Measurements from ENCODE around the gene UBALD2. TPM values are rescaled to one million over a fixed set of nuclear protein-coding genes. Genes with fewer than 3 reads are reported as not detected.
A peak's percentile ranks its signal among the peaks of the same experiment; 100 is the strongest.

UBALD2 gene
- total RNA-seq, 2 donors from 2014 or later, result 77.1 to 90.1 TPM

DNA sequence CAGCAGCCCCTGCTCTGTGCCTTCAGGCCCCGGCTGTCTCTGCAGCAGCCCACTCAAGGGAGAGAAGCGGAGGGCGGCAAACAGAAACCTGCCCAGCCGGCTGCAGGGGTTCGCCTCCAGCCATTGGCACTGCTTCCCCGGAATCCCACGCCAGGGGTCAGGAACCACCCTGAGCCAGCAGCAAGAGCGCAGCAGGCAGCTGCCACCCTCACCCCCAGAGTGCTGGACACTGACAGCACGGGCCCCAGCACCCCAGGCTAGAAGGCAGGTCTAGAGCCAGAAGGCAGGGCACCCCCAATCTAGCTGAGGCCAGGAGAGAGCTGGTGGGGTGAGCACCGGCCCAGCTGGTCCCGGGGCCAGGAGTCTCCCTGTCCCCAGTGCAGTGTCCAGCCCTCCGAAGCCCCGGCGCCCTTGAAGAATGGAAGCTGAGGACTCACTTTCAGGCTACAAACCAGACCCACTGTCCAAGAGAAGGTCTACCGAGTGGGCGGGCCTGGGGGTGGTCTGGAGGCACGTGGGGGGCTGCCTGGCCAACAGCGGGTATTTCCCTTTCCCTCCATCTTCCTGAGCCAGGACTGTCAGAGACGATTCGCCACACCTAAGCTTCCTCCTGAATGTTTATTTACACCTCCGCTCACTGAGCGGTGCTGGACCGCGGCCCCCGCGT is 8.4 kb downstream of the UBALD2 start:
- Histone ChIP-seq H3K27ac (no peak overlapping the region), H3K27me3 (no peaks in the 10 kb centered on the region), H3K36me3 (no peaks in the 10 kb centered on the region), H3K9me3 (no peaks in the 10 kb centered on the region), H3K9ac (ENCODE audit: low read depth in 2 of 2, low read length in 2 of 2) (no peak overlapping the region), H3K4me3 (no peak overlapping the region), H3K4me1 (peaks cover 21% of the 10 kb centered on the region)
- intact Hi-C loops (cut with DNase I), result loop anchor here (10.0 kb wide), 1 partner anchor 89 kb away; no protein-coding TSS in a partner anchor
- TF ChIP-seq, protein P1, sequence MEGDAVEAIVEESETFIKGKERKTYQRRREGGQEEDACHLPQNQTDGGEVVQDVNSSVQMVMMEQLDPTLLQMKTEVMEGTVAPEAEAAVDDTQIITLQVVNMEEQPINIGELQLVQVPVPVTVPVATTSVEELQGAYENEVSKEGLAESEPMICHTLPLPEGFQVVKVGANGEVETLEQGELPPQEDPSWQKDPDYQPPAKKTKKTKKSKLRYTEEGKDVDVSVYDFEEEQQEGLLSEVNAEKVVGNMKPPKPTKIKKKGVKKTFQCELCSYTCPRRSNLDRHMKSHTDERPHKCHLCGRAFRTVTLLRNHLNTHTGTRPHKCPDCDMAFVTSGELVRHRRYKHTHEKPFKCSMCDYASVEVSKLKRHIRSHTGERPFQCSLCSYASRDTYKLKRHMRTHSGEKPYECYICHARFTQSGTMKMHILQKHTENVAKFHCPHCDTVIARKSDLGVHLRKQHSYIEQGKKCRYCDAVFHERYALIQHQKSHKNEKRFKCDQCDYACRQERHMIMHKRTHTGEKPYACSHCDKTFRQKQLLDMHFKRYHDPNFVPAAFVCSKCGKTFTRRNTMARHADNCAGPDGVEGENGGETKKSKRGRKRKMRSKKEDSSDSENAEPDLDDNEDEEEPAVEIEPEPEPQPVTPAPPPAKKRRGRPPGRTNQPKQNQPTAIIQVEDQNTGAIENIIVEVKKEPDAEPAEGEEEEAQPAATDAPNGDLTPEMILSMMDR (IDR thresholded peaks at IDR 0.05), result no peak
- DNase-seq, result no peak

DNA sequence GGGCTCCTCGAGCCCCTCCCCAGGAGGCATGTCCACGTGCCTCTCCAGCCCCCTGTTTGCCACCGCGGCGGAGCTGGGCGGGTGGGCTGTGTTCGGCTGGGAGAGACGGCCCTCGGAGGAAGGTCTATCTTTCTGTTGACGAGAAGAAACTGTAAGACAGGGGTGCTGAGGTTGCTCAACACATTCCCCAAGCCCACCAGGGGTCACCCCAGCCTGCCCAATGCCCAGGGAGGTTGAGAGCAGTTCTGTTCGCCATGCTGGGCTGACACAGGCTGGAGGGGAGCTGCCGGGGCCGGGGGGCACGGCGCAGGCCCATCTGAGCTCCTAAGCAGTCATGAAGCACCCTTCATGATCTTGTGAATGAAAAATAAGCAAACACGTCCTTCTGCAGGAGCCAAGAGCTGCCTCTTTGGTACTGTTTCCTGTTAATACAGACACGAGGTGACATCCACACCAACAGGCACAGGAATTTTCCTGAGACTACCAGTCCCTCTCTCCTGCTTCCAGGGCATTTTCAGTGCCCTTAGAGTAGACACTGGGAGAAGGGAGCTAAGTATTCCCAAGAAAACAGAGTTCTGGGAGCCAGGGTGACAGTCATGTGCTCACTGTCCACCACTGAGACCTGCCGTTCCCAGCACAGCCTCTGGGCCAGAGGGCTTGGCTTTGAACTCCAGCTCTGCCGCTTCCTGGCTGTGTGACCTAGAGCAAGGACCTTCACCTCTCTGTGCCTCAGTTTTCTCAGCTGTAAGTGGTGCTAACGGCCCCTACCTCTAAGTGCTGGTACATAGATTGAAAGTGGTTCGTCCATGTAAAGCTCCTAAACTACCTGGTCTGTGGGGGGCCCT is 9.2 kb downstream of the UBALD2 start:
- Histone ChIP-seq H3K36me3 (no peaks in the 10 kb centered on the region), H3K4me3 (no peak overlapping the region), H3K9me3 (no peaks in the 10 kb centered on the region), H3K27ac (no peak overlapping the region), H3K4me1 (peaks cover 21% of the 10 kb centered on the region), H3K27me3 (no peaks in the 10 kb centered on the region), H3K9ac (ENCODE audit: low read depth in 2 of 2, low read length in 2 of 2) (peak overlapping the region in 1 of 2 donors; percentile 44)
- no peak for DNase-seq
- intact Hi-C loops (cut with DNase I), result loop anchor here (10.0 kb wide), 1 partner anchor 90 kb away; no protein-coding TSS in a partner anchor
- TF ChIP-seq, protein P1 (IDR thresholded peaks at IDR 0.05), result no peak

DNA sequence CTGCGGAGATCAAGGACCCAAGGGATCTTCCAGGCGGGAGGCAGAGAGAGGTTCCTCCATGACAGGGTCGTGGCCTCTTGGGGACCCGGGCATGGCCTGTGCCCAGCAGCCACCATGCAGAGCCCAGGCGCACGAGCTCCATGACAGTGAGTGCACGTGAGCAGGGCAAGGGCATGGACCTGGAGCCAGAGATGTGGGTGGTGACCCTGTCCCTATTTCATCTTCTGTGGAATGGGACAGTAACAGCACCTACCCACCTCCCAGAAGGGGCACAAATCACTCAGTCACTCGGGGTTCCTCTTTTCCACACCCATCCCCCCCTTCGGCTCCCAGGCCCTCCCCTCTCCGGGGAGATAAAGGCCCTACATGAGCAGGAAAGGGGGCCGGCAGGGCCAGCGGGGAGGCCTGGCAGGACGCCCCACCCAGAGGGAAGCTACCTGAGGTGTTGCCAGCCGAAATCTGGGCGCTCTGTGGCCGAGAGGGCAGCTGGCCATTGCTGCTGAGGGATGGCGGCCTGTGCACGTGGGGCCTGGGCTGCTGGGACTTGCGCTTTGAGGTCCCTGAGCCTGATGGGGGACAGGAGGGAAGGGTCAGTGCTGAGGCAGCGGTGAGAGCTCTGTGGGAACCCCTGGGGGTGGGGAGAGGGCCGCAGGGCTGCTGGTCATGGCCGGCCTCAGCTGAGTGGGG is 10.4 kb downstream of the UBALD2 start:
- no peak overlapping the region for H3K27ac ChIP-seq
- TF ChIP-seq, protein P1 (IDR thresholded peaks at IDR 0.05), result no peak
- H3K4me3 ChIP-seq, result no peak overlapping the region
- no peak for DNase-seq
- no peaks in the 10 kb centered on the region for H3K9me3 ChIP-seq
- no peak overlapping the region for H3K9ac ChIP-seq (ENCODE audit: low read depth in 2 of 2, low read length in 2 of 2)
- intact Hi-C loops (cut with DNase I), result loop anchor here (10.0 kb wide), 1 partner anchor 91 kb away; no protein-coding TSS in a partner anchor
- no peaks in the 10 kb centered on the region for H3K27me3 ChIP-seq
- peaks cover 21% of the 10 kb centered on the region for H3K4me1 ChIP-seq
- H3K36me3 ChIP-seq, result no peaks in the 10 kb centered on the region

DNA sequence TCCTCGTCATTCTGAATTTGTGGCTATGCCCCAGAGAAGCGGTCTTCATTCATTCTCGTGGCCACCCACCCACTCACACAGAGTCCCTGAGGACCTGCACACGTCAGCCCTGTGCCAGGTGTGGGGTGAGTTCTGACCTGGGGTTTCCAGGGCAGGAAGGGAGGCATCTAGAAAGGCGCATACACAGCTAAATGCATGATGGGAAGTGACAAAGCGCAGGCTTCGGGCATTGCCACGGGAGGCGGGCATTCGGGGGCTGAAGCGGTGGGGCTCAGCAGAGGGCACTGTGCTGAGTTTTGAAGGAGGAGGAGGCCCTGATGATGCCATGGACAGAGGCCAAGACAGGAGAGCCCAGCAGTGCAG is 10.9 kb downstream of the UBALD2 start:
- Histone ChIP-seq H3K4me3 (no peak overlapping the region), H3K4me1 (peaks cover 15% of the 10 kb centered on the region), H3K27ac (no peak overlapping the region), H3K9ac (ENCODE audit: low read depth in 2 of 2, low read length in 2 of 2) (no peak overlapping the region), H3K36me3 (no peaks in the 10 kb centered on the region), H3K9me3 (no peaks in the 10 kb centered on the region), H3K27me3 (no peaks in the 10 kb centered on the region)
- intact Hi-C loops (cut with DNase I), result loop anchor here (10.0 kb wide), 1 partner anchor 91 kb away; no protein-coding TSS in a partner anchor
- no peak for DNase-seq
- TF ChIP-seq, protein P1 (IDR thresholded peaks at IDR 0.05), result no peak

Data from colonic mucosa (tissue), 4 donors.